ENCODE measurements around the gene TRPC4AP. TPM values are rescaled to one million over a fixed set of nuclear protein-coding genes. Genes with fewer than 3 reads are reported as not detected.

The TRPC4AP gene, protein sequence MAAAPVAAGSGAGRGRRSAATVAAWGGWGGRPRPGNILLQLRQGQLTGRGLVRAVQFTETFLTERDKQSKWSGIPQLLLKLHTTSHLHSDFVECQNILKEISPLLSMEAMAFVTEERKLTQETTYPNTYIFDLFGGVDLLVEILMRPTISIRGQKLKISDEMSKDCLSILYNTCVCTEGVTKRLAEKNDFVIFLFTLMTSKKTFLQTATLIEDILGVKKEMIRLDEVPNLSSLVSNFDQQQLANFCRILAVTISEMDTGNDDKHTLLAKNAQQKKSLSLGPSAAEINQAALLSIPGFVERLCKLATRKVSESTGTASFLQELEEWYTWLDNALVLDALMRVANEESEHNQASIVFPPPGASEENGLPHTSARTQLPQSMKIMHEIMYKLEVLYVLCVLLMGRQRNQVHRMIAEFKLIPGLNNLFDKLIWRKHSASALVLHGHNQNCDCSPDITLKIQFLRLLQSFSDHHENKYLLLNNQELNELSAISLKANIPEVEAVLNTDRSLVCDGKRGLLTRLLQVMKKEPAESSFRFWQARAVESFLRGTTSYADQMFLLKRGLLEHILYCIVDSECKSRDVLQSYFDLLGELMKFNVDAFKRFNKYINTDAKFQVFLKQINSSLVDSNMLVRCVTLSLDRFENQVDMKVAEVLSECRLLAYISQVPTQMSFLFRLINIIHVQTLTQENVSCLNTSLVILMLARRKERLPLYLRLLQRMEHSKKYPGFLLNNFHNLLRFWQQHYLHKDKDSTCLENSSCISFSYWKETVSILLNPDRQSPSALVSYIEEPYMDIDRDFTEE
- 61.2 and 76.9 TPM in 2 replicates for total RNA-seq

DNA sequence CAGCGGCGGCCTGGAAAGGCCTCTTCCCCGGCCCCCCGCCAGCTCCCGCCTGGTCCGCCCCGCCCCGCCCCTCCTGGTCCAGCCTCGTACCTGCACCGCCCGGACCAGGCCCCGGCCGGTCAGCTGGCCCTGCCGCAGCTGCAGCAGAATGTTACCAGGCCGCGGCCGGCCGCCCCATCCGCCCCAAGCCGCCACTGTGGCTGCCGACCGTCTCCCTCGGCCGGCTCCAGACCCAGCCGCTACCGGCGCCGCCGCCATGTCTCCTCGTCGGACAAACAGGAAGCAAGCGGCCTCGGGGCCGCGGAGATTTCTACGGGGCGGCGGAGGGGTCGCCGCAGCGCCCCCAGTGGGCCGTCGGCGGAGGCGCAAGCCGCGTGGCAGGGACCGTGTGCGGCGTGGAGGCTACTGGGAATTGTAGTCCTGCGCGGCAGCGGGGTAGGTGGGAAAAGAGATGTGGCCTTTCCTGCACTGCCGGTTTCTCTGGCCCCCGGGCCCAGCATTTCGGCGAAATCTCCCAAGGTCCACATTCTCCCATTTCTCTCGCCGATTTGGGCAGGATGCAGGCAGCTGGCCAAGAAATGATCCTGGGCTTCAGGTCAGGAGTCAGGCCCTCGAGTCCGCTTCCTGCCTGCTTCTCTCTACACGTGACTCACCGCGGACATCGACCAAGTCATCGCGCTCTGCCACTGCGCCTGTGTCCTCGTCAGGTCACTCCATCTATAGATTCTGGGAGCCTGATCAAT is at the start of gene TRPC4AP:
Gene TRPC4AP, minus strand, starts transcription at position 284 of the 743 bp plus-strand sequence. Its CDS starts 26 bp downstream, at position 258.

DNA sequence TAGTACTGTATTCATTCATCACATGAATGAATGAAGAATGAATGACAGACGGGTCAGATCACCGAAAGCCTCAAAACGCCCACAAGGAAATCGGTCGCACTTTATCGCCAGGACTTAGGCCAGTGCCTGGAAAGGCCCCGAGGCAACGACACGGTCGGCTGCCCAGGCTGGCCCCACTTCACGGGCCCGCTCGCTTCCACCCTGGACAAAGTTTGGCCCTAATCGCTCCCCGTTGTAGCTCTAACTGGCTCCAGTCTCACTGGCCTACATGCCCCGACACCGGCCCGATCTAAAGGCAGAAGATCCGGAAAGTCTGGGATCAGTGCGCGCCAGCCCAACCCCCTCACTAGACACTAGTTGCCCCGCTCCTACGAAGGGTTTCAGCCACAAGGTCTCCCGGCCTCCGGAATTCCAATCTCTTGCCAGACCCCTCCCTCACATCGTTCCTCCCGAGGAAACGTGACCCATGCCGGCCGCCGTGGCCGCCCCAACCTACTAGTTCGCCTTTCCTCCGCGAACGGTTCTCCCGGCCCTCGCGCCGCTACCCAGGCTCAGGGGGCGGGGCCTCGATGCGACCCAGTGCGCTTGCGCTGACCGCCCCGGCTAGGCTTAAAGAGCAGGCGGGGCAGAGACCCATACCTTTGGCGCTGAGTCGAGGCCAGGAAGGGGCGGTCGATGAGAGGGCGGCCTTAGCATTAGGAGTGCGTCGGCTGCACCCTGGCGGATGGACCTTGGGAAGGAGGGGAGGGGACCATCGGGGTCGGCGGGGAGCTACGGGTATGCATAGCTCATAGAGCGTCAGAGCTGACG is 137.2 kb downstream of the TRPC4AP start, which contains the start of the genes GSS and MYH7B:
Gene GSS, minus strand, starts transcription at position 576 of the 810 bp plus-strand sequence. CDS start 3,954 bp downstream, outside the sequence.
Gene MYH7B, plus strand, starts transcription at position 638 of the 810 bp plus-strand sequence. CDS start 22,138 bp downstream, outside the sequence.

Other genes starting within 250 kb of the TRPC4AP start
- 1.2 and 5.1 TPM in 2 replicates for gene GGT7, start 220.0 kb downstream of the TRPC4AP start, total RNA-seq
- 25.3 and 38.5 TPM in 2 replicates for gene ACSS2, start 216.2 kb downstream of the TRPC4AP start, total RNA-seq
- 46.4 and 53.3 TPM in 2 replicates for gene GSS, start 137.0 kb downstream of the TRPC4AP start, total RNA-seq
- gene MYH7B, start 136.9 kb downstream of the TRPC4AP start, total RNA-seq = under 0.01 TPM in 1 of 2 replicates, not detected in the other
- 61.8 and 78.2 TPM in 2 replicates for gene EDEM2, start 54.5 kb upstream of the TRPC4AP start, total RNA-seq
- gene PROCR, start 79.3 kb upstream of the TRPC4AP start, total RNA-seq = 309 and 609 TPM in 2 replicates
- 0.19 and 0.63 TPM in 2 replicates for gene MMP24, start 133.9 kb upstream of the TRPC4AP start, total RNA-seq
- gene MMP24OS, start 185.3 kb upstream of the TRPC4AP start, total RNA-seq = 5.5 and 12.0 TPM in 2 replicates
- 154 and 213 TPM in 2 replicates for gene EIF6, start 192.0 kb upstream of the TRPC4AP start, total RNA-seq
- not detected in 2 replicates for gene FAM83C, start 199.6 kb upstream of the TRPC4AP start, total RNA-seq